GM19455 (cell line): ENCODE data around the gene ABCG5.

Experiments used
- ATAC-seq: cut with Tn5 transposase; IDR thresholded peaks from one replicate; pipeline ENCODE4 v1.9.1; 2021; ENCODE audit not compliant: unreplicated experiment

ABCG5 gene

DNA sequence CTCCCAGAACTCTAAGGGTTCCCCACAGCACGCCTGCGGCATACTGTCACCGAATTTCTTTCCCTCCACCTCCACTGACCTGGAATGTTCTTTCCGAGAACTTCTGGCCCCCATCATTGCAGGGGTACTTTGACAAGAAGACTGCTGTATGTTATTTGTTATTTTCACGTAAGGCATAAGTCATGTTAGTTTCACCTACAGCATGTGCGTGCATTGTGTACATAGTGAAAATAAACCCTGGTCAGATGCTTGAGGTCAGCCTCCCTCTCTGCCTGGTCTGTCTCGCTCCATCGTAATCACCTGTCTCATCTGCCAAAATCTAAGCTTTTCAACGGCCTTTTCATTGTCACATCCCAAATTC is 4.2 kb upstream of the ABCG5 start:
- ATAC-seq: no peak

DNA sequence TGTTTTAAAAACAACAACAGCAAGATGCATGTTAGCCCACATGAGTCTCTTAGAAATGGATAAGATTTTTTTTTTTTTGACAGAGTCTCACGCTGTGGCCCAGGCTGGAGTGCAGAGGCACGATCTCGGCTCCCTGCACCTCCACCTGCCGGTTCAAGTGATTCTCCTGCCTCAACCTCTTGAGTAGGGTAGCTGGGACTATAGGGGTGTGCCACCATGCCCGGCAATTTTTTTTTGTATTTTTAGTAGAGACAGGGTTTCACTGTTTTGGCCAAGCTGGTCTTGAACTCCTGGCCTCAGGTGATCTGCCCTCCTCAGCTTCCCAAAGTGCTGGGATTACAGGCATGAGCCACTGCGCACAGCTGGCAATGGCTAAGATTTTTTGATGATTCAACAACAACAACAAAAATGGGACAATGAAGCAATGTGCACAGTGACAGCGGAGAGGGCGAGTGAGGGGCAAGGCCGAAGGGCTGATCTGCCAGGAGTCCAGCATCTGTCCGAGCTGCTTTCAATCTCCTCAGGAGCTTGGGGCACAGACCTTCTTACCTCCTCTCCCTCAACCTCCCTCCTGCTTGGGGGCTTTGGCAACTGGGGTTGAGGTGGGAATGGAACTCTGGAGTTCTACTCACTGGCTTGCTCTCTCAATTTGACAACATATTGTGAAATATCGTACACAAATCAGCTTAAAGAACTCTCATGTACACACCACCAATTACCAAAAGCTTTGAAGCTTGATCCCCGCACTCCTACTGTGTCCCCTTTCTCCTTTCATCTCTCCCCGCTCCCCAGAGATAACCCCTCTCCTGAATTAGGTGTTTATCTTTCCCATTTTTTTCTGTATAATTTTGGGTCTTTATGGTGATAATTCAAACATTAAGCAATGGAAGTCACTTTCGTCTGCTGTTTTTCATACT is 3.6 kb upstream of the ABCG5 start:
- ATAC-seq: no peak

DNA sequence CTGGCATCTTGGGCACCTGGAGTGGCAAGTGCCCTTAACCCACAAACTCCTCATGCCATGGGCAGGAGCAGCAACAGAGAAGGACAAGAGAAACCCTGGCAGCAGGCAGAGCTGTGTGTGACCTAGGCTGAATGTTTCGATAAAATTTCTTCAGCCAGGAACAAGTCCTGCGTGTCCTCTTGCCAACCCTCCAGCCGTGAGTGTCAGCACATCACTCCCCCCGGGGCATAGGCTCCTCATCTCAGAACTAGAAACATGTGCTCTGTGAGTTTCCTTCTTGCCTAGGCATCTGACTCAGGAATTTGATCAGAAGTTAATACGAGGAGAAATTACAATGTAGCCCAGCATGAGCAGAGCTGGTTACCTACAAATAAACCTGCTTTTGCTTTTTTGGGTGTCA is 2.3 kb upstream of the ABCG5 start:
- ATAC-seq: no peak

DNA sequence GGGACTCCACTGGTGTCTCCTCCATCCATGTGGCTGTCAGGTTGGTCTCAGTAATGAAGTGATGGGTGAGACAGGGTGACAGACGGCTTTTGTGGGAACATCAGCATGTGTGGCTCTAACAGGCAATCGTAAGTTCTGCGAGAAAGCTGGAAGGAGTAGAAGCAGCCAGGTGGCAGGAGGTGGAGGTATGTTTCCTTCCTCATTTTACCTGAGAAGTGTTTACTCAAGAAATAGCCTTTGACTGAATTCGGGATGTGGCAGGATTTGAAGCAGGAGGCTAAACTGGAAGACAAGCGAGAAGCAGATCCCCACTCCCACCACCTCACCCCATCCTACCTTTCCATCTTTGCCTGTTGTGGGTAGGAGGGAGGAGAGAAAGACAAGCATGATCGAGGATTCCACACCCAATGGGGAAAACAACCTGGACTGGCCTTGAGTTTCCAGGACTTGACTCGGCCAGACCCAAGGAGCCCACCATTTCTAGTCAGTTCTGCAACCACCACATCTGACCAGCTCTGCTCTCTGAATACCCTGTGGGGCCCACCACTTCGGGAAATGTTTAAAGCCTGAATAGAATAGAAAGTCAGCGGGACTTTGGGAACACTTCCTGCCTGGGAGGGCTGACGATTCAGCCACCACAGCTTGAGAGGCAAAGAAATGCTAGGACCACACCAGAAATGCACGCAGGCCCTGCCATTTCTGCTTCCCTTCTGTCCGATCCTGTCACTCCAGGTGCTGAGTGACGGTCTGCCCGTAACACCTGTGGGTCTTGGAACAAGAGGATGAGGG is 1.3 kb upstream of the ABCG5 start:
- ATAC-seq: no peak

DNA sequence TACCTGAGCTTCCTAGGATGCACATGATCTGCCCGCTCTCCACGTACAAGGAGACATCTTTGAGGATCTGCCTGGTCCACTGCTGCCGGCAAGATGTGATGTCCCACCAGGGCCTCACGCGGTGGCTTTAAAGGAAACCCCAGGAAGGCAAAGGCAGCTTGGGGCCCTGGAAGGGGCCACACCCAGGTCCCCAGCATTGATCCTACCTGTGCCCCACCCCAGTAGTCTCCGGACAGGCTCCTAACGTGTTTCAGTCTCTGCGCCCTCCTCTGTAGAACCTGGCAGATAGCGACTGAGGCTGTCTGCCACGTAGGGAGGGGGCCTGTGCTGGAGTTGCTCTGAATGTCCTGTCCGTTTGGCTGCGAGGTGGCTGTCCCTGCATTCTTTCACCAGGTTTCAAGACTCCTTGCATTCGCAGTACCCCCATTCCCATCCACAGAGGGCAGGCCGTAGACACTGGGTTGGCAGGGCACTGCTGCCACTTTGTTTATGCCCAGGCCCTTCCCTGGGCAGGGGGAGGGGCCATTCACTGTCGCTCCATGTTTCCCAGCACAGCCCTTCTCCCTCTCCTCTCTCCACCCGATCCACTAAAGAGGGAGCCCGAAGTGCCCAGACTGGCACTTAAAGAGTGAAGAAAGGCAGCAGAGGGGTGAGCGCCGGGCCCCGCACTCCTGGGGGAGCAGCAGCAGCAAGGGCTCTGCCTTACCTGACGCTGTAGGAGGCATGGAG is 644 bp downstream of the ABCG5 start:
- no peak for ATAC-seq

DNA sequence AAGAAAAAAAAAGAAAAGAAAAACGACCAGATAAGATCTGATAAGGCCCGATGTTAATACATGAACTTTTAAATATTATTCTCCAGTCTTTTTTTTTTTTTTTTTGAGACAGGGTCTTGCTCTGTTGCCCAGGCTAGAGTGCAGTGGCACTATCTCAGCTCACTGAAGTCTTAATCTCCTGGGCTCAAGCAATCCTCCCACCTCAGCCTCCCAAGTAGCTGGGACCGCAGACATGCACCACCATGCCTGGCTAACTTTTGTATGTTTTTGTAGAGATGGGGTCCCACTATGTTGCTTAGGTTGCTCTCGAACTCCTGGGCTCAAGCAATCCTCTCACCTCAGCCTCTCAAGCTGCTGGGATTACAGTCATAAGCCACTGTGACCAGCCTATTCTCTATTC is 1.6 kb downstream of the ABCG5 start:
- ATAC-seq: no peak

DNA sequence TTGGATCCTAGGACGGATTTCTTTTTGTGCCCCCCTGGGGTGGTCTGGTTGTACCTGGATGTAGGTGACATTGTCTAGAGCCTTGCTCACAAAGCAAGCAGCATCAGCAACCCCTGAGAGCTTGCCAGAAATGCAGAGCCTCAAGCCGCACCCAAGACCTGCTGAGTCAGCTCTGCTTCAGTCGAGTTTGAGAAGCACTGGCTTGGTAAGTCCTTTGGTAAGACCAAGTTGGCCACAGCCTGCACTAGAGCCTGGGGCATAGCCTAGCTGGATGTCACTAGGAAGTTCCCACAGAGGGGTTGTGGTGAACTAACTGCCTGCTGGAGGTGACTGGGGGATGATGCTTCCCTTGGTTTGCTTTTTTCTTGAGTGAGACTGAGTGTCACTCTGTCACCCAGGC is 6.2 kb downstream of the ABCG5 start:
- ATAC-seq: no peak

DNA sequence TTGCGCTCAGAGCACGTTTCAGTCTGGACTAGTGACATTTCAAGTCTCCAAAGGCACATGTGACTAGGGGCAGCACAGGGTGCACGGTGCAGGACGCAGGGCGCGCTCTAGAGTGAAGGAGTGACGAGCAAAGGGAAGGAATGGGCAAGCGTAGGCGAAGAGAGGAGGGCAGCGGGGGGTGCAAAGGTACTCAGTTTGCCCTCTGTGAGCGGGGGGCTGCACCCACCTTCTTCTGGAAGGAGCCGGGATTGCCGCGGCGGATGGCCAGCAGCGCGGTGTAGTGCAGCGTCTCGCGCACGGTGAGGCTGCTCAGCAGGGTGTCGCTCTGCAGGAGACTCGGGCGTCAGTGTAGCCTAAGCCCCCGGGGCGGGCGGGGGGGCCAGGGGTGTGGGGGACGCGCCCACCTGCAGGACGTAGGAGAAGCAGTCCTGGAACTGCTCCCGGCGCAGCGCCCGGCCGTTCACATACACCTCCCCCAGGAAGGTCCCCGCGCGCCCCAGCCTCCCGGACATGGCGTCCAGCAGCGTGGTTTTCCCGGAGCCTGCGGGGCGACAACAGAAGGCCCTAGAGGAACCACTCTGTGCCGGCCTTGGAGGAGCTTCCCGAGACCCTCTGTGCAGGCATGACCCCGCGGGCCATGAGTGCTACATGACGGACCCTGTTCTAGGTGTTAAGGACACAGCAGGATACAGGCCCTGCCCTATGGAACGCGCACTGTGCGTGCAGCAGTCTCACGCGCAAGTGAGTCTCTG is 6.9 kb downstream of the ABCG5 start:
- ATAC-seq: no peak

DNA sequence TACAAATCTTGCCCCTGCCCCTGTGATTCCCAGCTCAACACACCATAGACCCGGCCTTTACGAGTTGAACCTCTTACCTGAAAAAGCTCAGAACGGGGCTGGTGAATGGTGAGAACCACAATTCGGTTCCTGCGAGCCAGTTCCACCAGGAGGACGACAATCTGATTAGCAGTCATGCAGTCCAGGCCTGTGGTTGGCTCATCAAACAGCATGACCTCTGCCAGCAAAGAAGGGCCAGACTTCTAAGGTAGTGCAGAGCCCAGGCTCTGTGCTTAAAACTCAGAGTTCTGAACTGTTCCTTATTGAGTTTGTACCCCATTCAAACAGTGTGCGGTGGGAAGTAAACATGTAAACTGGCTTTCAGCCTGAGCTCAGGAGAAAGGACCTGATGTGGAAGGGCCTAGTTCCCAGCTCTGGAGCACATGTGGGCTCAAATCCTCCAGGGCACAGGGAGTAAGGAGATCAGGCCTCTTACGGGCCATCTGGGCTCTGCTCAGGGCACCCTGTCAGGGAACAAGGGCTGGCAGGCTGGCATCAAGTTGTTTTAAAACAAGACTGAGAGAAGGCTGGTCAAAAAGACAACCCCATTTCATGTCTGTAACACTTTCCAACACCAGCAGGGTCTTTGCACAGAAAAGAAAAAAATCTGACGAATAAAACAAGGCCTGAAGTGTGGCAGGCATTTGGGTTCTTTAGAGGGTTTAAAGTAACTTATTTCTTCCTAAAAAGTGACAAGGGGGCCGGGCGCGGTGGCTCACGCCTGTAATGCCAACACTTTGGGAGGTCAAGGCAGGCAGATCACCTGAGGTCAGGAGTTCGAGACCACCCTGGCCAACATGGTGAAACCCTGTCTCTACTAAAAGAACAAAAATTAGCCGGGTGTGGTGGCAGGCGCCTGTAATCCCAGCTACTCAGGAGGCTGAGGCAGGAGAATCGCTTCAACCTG is 12.1 kb downstream of the ABCG5 start:
- ATAC-seq: no peak

DNA sequence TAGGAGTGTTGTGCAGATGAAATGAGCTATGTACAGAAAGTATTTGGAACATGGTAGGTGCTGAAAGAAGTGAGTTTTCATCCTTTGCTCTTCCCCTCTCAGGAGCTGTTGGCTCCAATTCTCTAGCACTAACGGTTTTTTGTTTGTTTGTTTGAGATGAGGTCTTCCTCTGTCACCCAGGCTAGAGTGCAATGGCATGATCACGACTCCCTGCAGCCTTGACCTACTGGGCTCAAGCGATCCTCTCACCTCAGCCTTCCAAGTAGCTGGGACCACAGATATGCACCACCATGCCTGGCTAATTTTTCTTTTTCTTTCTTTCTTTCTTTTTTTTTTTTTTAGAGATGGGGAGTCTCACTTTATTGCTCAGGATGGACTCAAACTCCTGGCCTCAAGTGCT is 12.8 kb downstream of the ABCG5 start:
- no peak for ATAC-seq

DNA sequence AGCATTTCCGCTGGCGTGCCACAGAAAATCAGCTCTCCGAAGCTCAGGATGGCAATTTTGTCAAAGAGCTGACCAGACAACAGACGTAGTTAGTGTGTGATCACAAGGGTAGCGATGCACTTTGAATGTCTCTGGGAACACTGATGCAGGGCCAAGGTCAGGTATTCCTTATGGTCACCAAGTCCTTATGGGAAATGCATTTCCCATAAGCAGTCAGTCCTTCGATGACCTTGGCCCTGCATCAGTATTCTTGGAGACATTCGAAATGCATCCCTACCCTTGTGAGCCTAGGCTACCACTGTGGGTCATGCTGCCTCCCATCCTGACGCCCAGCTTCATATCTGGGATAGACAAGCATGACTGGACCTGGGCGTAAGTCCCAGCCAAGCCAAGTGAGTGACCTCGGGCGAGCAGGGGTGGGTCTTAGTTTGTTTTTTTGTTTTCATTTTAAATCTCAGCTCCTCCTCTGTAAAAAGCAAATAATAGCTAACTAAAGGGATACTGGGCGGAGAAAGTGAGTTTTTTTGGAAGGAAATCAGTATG is 13.6 kb downstream of the ABCG5 start:
- ATAC-seq: no peak

DNA sequence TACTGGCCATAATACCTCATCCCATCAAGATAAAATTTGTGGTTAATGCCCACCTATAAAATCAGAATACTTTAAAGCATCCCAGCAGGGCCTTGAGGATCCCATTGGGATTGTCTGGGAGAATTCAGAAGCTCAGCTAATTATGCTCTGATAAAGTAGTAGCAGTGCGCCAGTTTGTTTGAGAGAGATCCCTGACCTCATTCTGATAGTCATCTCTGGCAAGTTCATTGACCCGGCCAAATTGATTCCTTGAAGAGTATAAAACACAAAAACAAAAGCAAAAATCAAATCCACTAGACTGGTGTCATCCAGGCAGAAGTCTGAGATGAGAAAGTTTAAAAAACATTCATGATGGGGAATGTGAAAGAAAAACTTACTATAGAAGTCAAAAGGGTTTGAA is 14.1 kb downstream of the ABCG5 start:
- no peak for ATAC-seq

DNA sequence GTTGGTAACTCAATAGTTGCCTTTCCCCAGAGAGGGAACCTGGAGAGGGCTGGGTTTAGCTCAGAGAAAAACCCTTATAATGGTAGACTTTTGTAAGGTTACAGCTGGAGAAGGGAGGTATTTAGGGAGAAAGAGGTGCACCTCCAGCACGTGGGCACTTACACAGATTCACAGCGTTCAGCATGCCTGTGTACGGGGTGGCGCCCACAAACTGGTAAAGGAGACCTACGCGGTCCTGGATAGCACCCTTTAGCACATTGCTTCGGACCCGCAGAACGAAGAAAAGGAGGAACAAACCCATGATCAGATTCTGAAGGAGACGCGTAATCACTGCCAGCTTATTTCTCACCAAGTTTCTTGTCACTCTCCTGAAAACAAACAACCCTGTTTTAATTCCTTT is 14.9 kb downstream of the ABCG5 start:
- ATAC-seq: no peak

DNA sequence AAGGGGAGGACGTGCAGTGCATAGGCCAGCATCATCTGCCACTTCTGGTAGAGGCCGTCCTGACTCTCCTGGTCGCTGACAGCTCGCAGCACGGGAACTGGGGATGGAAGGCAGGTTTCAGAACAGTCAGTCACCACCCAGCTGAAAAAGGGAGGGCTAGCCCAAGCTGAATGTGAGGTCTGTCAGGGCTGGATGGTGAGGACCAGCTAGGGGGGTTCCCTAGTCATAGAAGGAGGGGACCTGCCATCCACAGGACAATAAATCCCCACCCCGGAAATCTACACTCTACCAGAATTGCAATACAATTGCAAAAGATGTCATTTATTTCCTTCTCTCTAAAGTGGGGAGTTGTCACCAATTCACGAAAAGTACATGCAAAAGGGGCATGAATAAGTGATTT is 15.8 kb downstream of the ABCG5 start:
- no peak for ATAC-seq

DNA sequence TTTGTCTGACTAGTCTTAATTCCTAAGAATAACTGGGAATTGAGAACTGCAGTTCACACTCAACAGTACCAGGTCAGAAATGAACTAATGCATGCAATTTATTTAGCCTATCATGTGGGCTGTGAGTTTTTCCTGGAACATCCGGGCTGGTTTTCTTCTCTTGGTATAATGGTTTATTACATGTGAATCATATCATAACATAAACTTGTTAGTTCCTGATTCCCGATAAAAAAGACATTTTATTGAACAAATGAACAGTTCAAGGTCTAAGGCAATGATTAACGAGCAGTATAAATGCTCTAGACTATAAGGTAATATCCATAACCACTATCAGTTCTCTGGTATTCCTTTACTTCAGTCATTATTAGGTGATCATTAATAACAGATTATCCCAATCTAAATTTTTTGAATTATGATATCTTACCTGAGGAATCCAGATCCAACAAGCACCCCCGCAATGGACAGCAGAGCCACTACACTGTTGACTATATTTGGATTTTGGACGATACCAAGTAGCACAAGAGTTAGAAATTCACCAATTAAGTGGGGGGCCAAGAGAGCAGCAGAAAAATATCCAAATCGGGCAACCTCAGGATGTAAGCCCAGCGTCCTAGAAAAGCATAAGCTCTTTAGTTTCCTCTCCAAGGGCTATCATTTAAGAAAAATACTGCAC is 19.0 kb downstream of the ABCG5 start:
- ATAC-seq: no peak

DNA sequence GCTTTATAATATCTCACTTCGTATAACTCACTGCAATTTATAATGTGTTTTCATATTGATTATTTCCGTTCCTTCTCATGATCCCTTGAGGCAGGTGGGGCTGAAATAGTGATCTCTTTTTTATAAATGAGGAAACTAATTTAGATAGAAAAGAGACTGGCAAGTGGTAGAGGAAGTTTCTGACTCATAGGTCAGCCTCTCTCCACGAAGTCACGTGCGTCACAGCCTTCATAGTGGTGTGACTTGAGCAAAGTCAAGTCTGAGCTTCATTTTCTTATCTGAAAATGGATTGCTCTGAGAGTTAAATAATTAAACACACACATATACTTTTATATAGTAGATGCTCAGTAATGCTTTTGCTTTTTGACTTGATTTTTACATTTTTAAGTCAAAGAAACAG is 19.9 kb downstream of the ABCG5 start:
- ATAC-seq: no peak

DNA sequence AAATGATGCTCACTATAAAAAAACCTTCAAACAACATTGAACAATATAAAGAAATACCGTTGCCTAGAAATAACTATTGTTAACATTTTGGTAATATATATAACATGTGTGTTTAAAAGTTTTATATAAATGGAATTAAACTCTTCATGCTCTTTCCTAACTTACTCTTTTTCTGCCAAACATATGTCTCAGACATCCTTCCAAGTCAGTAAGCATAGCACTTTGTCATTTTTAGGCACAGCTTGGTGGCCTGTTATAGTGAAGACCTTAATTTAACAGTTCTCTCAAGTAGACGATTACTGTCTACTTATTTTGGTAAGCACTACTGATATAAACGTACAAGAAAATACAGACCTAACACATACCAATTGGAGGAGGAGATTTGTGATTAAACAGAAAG is 23.9 kb downstream of the ABCG5 start:
- no peak for ATAC-seq

DNA sequence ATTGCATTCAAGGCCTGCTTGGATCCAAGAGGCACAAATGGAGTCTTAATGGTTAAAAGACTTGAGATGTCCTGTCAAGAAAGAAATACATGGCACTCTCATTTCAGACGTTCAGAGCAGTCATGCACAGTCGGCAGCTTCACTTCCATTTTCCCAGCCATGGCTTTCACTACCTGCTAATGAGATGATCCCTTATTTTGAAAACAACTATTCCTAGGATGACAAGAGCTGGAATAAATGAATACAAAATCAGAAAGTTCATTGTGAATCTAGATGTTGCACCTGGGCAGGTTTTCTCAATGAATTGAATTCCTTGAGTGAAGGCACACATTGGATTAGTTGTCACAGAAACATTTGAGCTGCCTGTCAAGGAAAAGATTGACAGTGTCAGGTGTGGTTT is 25.7 kb downstream of the ABCG5 start:
- ATAC-seq: no peak

DNA sequence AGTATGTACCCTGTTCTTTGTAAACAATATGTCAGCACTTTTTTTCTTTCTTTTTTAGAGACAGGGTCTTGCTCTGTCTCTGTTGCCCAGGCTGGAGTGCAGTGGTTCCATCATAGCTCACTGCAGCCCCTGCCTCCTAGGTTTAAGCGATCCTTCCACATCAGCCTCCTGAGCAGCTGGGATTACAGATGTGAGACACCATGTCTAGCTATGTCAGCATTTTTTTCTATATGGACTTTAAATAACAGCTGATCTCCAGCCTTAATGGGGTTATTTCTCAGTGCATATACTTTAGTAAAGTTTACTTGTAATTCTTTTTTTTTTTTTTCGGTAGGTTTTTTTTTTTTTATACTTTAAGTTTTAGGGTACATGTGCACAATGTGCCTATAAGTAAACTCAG is 26.6 kb downstream of the ABCG5 start:
- ATAC-seq: no peak
